Right kidney (tissue), 1 donor: ENCODE data around the gene BBOF1.

Source experiments
- DNase-seq: peaks from one replicate; pipeline ENCODE4 v3.0.0-alpha.2; 2016

Gene BBOF1

DNA sequence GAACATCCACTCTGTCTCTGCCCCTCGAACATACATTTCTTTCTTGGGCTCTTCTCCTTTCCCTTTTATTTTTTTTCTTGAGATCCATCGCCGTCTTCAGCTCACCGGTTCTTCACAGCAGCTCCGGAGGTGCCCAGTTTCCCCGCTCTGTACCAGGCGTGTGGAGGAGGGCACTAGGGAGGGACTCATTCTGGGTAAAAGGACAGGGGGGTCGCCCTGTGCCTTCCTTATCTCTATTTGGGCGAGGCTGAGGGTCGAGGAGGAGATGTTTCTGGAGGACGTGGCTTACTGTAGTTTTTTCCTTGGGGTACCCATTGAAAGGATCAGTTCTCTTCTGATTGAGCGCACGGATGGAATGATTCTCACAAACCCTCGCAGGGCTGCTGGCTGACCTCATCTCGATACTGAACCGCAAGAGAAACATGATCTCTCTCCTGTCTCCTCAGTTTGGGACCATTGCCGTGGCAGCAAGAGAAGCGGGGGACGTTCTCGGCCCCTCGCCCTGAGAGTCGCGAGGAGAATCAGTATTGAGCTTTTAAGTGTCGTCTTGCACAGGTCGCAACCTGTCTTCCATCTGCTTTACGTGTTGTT lies 66.0 kb downstream of the BBOF1 start:
- no peak for DNase-seq

DNA sequence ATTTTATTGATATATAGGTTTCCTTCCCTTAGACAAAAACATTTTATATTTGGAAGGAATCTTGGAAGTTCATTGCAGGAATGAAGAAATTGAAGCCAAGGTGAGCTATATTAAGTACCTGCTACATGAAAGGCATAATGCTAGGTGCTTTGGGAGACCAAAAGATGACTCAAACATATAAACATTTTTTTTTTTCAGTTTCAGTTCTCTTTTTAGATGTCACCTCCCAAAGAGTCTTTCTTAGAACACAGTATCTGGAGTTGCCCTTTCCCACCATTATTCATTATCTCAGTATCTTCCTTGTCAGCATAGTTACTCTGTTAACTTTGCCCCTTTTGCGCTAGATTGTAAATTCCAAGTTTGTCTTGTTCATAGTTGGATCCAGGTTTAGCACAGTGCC lies 66.7 kb downstream of the BBOF1 start:
- no peak for DNase-seq

DNA sequence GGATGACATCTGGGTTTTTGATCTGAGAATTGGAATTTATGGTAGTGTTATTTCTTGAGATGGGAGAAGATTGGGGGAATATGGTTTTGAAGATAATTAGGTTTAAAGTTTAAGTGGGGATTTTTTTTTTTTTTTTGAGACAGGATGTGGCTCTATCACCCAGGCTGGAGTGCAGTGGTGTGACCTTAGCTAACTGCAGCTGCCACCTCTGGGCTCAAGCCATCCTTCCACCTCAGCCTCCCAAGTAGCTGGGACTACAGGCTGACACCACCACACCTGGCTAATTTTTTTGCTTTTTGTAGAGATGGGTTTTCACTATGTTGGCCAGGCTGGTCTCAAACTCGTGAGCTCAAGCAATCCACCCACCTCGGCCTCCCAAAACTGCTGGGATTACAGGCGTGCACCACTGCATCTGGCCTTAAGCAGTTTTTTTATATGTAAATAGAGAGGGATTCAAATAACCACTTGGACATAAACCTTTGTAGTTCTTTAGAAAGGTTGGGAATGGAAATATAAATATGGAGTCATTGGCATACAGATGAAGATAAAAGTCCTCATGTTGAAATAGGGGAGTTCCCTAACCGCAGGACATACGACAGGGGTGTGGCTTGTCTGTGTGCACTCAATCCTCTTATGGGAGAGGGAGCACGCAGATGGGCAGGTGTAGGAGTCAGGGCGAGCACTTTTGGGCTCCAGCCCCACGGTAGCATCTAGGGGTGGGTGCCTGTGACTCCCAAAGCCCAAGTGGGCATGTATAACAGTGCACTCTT lies 70.3 kb downstream of the BBOF1 start:
- no peak for DNase-seq

DNA sequence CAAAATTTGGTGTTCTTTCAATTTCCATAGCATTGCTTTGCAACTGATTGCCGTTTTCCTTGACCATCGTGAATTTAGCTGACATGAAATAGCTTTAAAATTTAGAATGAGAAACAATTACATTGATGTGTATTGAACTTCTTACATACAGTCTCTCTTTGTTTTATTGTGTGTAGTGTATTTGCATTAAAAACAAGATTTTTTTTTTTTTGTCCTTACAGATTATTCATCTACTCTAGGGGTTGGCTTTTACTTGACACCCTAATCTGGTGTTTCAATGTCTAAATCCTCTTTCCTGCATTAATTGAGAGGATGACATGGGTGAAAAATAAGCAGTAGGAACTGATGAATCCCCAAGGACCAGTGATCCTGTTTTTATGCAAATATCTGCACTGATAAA lies 86.2 kb downstream of the BBOF1 start:
- no peak for DNase-seq

DNA sequence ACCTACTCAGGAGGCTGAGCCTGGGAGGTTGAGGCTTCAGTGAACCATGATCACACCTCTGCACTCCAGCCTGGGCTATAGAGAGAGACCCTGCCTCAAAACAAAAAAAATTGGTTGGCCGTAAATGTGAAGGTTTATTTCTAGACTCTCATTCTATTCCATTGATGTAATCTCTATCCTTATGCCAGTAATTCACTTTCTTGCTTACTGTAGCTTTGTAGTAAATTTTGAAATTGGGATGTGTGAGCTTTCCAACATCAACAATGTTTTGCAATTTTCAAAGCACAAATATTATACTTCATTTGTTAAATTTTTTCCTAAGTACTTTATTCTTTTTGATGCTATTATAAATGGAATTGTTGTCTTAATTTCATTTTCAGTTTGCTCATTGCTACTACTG lies 90.2 kb downstream of the BBOF1 start:
- no peak for DNase-seq

DNA sequence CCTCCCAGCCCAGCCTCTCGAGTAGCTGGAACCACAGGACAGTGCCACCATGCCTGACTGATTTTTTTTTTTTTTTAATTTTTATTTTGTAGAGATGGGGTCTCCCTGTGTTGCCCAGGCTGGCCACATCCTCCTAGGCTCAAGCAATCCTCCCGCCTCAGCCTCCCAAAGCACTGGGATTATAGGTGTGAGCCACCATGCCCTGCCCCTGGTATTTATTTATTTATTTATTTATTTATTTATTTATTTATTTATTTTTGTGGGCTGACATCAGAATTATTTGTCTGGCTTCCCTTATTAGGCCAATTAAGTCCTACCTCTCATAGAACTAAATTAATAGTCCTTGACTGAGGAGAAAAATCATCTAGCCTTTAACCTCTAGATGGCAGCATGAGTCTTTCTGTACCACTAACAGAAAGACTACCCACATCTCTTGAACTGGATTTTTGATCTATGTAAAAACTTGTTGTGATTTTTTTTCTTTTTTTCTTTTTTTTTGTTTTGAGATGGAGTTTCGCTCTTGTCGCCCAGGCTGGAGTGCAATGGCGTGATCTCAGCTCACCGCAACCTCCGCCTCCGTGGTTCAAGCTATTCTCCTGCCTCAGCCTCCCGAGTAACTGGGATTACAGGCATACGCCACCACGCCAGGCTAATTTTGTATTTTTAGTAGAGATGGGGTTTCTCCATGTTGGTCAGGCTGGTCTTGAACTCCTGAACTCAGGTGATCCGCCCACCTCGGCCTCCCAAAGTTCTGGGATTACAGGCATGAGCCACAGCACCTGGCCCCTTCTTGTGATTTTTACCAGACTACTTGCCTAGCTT lies 92.5 kb downstream of the BBOF1 start:
- peak; percentile 11 for DNase-seq
